ENCODE data around the gene DNAJB8. TPM values are rescaled to one million over a fixed set of nuclear protein-coding genes. Genes with fewer than 3 reads are reported as not detected.
A peak's percentile ranks its signal among the peaks of the same experiment; 100 is the strongest.

Gene DNAJB8
- total RNA-seq, 4 donors from 2014 or later = not detected

DNA sequence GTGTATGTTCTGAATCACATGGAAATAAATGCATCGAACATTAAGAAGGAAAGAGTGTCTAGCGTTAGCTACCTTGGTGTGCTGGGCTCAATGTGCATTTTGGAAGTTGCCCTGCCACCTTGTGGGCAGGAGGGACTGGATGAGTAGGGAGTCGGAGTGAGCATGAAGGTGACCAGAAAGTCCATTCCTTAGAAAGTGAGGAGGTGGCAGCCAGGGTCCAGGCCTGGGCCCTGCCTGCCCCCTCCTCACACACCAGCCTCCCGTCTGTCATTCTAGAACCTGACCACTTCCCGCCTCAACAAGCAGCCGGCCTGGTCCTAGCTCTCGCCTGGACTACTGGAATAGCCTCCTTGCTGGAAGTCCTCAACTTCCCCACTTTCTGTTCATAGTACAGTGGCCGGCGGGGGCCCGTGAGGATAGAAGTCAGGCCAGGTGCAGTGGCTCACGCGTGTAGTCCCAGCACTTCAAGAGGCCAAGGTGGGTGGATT, 36.5 kb upstream of the DNAJB8 start:
- Histone ChIP-seq H3K4me1 (peaks cover 0 to 2% (median under 1%) of the 10 kb centered on the region in 4 donors), H3K27me3 (peaks cover 0 to 80% (median 15%) of the 10 kb centered on the region in 4 donors), H3K27ac (replicated peaks in 1 of 4) (no peak overlapping the region), H3K9me3 (no peaks in the 10 kb centered on the region), H3K36me3 (peaks cover 0 to 4% (median 0%) of the 10 kb centered on the region in 4 donors), H3K4me3 (no peak overlapping the region)
- WGBS = 91% methylated on average over 12 of the region's 12 CpGs
- DNase-seq (ENCODE audit: extremely low spot score) = no peak
- TF ChIP-seq, protein P1, sequence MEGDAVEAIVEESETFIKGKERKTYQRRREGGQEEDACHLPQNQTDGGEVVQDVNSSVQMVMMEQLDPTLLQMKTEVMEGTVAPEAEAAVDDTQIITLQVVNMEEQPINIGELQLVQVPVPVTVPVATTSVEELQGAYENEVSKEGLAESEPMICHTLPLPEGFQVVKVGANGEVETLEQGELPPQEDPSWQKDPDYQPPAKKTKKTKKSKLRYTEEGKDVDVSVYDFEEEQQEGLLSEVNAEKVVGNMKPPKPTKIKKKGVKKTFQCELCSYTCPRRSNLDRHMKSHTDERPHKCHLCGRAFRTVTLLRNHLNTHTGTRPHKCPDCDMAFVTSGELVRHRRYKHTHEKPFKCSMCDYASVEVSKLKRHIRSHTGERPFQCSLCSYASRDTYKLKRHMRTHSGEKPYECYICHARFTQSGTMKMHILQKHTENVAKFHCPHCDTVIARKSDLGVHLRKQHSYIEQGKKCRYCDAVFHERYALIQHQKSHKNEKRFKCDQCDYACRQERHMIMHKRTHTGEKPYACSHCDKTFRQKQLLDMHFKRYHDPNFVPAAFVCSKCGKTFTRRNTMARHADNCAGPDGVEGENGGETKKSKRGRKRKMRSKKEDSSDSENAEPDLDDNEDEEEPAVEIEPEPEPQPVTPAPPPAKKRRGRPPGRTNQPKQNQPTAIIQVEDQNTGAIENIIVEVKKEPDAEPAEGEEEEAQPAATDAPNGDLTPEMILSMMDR (IDR thresholded peaks at IDR 0.05) = peak in 2 of 3 experiments; percentile 4 to 6
- no peak for TF ChIP-seq POLR2A (IDR thresholded peaks at IDR 0.05; ENCODE audit: low read depth)
- no peak for TF ChIP-seq EP300 (IDR thresholded peaks at IDR 0.05)
- intact Hi-C loops (cut with DNase I) = loop anchor here (5.0 kb wide), 1 partner anchor 426 kb away; no protein-coding TSS in a partner anchor

- DNase-seq (ENCODE audit: extremely low spot score) = no peak
- TF ChIP-seq POLR2A (IDR thresholded peaks at IDR 0.05; ENCODE audit: low read depth) (no peak), POLR2AphosphoS5 (IDR thresholded peaks at IDR 0.05) (no peak), EP300 (IDR thresholded peaks at IDR 0.05) (no peak)
- Histone ChIP-seq H3K36me3 (peaks cover 0 to 4% (median 0%) of the 10 kb centered on the region in 4 donors), H3K27me3 (peaks cover 0 to 85% (median 17%) of the 10 kb centered on the region in 4 donors), H3K9me3 (no peaks in the 10 kb centered on the region), H3K4me3 (no peak overlapping the region), H3K27ac (replicated peaks in 1 of 4) (no peak overlapping the region), H3K4me1 (peaks cover 0 to 7% (median 4%) of the 10 kb centered on the region in 4 donors)
- WGBS = 89% methylated on average over 5 of the region's 5 CpGs
- intact Hi-C loops (cut with DNase I) = loop anchor here (5.0 kb wide), 1 partner anchor 425 kb away; no protein-coding TSS in a partner anchor
Measured at GRCh38 chr3:128502712-128503111, 36.0 kb upstream of the DNAJB8 start.

DNA sequence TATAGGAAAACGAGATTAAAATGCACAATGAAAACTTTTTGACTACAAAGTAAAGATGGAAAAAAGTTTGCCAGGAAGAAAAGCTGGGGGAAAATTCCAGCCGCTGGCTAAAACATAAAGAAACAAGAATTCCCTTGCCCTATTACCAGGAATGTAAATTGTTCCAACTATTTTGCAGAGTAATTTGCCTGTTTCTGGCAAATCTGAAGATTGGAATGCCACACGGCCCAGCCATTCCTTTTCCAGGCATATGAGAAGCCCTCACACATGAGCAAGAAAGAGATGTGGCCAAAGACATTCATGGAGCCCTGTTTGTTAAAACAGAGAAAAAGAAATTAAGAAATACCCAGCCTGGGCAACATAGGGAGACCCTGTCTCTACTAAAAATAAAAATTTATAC, 34.7 kb upstream of the DNAJB8 start:
- H3K27ac ChIP-seq (replicated peaks in 1 of 4) = no peak overlapping the region
- peaks cover 10 to 20% (median 16%) of the 10 kb centered on the region in 4 donors for H3K4me1 ChIP-seq
- 65% methylated on average over 3 of the region's 3 CpGs for WGBS
- peaks cover 0 to 4% (median 0%) of the 10 kb centered on the region in 4 donors for H3K36me3 ChIP-seq
- intact Hi-C loops (cut with DNase I) = loop anchor here (5.0 kb wide), 1 partner anchor 424 kb away; no protein-coding TSS in a partner anchor
- no peak for DNase-seq (ENCODE audit: extremely low spot score)
- no peaks in the 10 kb centered on the region for H3K9me3 ChIP-seq
- TF ChIP-seq POLR2A (IDR thresholded peaks at IDR 0.05; ENCODE audit: low read depth) (no peak), POLR2AphosphoS5 (IDR thresholded peaks at IDR 0.05) (no peak), EP300 (IDR thresholded peaks at IDR 0.05) (no peak)
- TF ChIP-seq, protein P1 (IDR thresholded peaks at IDR 0.05) = no peak
- H3K27me3 ChIP-seq = peaks cover 0 to 91% (median 27%) of the 10 kb centered on the region in 4 donors
- H3K4me3 ChIP-seq = no peak overlapping the region

GRCh38 chr3:128500556-128500955, 33.9 kb upstream of the DNAJB8 start:
- 92% methylated on average over 4 of the region's 4 CpGs for WGBS
- intact Hi-C loops (cut with DNase I) = loop anchor here (5.0 kb wide), 1 partner anchor 423 kb away; no protein-coding TSS in a partner anchor

DNA sequence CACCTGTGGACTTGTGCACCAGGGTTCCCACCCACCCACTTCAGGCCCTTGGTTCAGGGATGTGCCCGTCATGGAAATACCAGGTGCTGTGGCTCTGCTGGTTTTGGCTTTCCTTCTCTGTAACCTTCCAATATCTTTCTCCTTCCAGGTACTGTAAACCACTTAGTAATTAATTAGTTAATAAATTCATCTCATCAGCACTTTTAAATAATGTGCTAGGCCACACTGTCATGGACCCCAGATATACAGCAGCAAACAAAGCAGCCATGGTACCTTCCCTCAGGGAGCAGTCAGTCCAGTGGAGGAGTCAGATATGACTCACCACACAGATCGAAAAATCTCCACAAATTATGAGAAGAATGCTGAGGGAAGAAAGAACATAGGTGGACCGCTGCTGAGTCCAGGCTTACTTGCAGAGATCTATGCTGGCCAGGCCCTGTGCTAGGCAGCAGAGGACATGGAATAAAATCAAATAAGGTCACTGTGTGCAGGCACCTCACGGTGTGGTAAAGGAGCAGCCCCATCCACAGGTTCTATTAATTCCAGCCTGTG, 33.1 kb upstream of the DNAJB8 start:
- H3K4me1 ChIP-seq = peaks cover 10 to 23% (median 18%) of the 10 kb centered on the region in 4 donors
- peaks cover 0 to 4% (median 0%) of the 10 kb centered on the region in 4 donors for H3K36me3 ChIP-seq
- H3K27ac ChIP-seq (replicated peaks in 1 of 4) = no peak overlapping the region
- no peak for DNase-seq (ENCODE audit: extremely low spot score)
- 81% methylated on average over 4 of the region's 4 CpGs for WGBS
- no peaks in the 10 kb centered on the region for H3K9me3 ChIP-seq
- intact Hi-C loops (cut with DNase I) = loop anchor here (5.0 kb wide), 1 partner anchor 422 kb away; no protein-coding TSS in a partner anchor
- no peak overlapping the region for H3K4me3 ChIP-seq
- H3K27me3 ChIP-seq = peaks cover 0 to 98% (median 38%) of the 10 kb centered on the region in 4 donors
- TF ChIP-seq EP300 (IDR thresholded peaks at IDR 0.05) = no peak
- TF ChIP-seq, protein P1 (IDR thresholded peaks at IDR 0.05) = no peak
- no peak for TF ChIP-seq POLR2A (IDR thresholded peaks at IDR 0.05; ENCODE audit: low read depth)
- no peak for TF ChIP-seq POLR2AphosphoS5 (IDR thresholded peaks at IDR 0.05)

More at GRCh38 chr3:128500556-128500955, 33.9 kb upstream of the DNAJB8 start:
- DNase-seq (ENCODE audit: extremely low spot score) = no peak
- H3K4me1 ChIP-seq = peaks cover 10 to 23% (median 18%) of the 10 kb centered on the region in 4 donors
- H3K9me3 ChIP-seq = no peaks in the 10 kb centered on the region
- no peak overlapping the region for H3K27ac ChIP-seq (replicated peaks in 1 of 4)
- no peak overlapping the region for H3K4me3 ChIP-seq
- H3K27me3 ChIP-seq = peaks cover 0 to 95% (median 34%) of the 10 kb centered on the region in 4 donors
- H3K36me3 ChIP-seq = peaks cover 0 to 4% (median 0%) of the 10 kb centered on the region in 4 donors
- TF ChIP-seq POLR2AphosphoS5 (IDR thresholded peaks at IDR 0.05) = no peak
- no peak for TF ChIP-seq POLR2A (IDR thresholded peaks at IDR 0.05; ENCODE audit: low read depth)
- TF ChIP-seq, protein P1 (IDR thresholded peaks at IDR 0.05) = no peak
- no peak for TF ChIP-seq EP300 (IDR thresholded peaks at IDR 0.05)
